Measurements from ENCODE around the gene F7. TPM values are rescaled to one million over a fixed set of nuclear protein-coding genes. Genes with fewer than 3 reads are reported as not detected.

The F7 gene
- total RNA-seq, 1 experiment from 2014 or later: not detected

DNA sequence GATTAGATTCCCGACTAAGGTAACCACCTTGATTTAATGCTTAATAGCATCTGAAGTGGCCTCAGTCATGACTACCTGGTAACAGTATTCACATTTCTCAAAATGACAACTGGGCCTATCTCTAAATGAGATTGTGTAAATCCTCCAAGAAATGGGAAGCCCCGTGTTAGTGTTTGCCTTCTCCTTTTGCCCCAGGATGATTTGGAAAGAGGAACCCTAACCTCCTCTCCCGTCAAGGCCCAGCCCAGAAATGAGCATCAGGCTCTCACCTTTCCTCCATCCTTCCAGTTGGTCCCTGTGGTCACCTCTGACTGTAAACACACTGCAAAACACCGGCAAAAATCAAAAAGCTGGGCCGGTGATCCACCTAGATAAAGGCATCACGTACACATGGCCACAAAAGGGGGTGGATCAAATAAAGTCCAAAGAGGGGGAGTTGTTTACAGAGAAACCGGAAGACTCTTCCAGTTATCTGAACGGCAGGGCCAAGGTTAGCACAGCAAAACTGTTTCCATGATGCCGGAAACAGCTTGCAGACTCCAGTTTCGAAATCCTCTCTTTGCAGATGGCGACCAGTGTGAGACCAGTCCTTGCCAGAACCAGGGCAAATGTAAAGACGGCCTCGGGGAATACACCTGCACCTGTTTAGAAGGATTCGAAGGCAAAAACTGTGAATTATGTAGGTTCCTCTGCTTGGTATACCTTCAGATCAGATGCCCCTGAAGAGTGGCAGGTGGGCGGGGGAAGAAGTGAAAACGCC lies 33.4 kb downstream of the F7 start:
- intact Hi-C loops (cut with micrococcal nuclease): no loop called here
- CTCF ChIA-PET: no interaction called here

DNA sequence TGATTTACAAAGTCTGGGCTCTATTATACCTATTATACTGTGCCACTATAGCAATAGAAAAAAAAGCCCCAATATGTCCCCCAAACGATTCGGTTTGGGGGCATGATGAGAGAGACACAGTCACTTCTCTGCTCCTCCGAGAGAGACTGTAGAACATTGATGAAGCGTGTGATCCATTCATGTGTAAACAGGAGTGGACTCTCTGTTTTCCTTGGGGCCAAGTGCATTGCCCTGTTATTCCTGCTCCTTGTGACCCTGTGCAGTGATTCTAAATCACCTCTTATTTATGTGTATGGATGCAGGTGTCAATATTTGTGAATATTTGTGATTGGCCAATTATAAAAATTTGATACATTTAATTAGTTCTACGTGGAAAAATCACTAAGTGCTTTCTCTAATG lies 34.0 kb downstream of the F7 start:
- BruUV-seq (replicated peaks): no TSS peak
- H3K36me3 ChIP-seq (ENCODE audit: low read depth, low read length): no peaks in the 10 kb centered on the region
- no peak overlapping the region for H3K27ac ChIP-seq (ENCODE audit: low read length)
- no peaks in the 10 kb centered on the region for H3F3A ChIP-seq (ENCODE audit: low read length, unreplicated experiment)
- H3K9ac ChIP-seq (ENCODE audit: low read length): no peak overlapping the region
- 0 out of 2 replicates have a peak, but pooled peaks cover 11% of the 10 kb centered on the region for H3K27me3 ChIP-seq (ENCODE audit: low read length)
- H3K9me2 ChIP-seq (replicated peaks; ENCODE audit: low read length): no peaks in the 10 kb centered on the region
- ChIA-PET CTCF (no interaction called here), POLR2A (ENCODE audit: unreplicated experiment) (no interaction called here)
- no peaks in the 10 kb centered on the region for H3K79me2 ChIP-seq (ENCODE audit: low read length)
- intact Hi-C loops (cut with micrococcal nuclease): no loop called here
- no peak overlapping the region for H3K4me2 ChIP-seq (ENCODE audit: low read length)
- ATAC-seq: no peak
- no peaks in the 10 kb centered on the region for H4K20me1 ChIP-seq (ENCODE audit: low read length)
- H3K4me3 ChIP-seq (ENCODE audit: low read length): no peak overlapping the region
- H2AFZ ChIP-seq (ENCODE audit: low read length): no peak overlapping the region
- TF ChIP-seq, protein P1, sequence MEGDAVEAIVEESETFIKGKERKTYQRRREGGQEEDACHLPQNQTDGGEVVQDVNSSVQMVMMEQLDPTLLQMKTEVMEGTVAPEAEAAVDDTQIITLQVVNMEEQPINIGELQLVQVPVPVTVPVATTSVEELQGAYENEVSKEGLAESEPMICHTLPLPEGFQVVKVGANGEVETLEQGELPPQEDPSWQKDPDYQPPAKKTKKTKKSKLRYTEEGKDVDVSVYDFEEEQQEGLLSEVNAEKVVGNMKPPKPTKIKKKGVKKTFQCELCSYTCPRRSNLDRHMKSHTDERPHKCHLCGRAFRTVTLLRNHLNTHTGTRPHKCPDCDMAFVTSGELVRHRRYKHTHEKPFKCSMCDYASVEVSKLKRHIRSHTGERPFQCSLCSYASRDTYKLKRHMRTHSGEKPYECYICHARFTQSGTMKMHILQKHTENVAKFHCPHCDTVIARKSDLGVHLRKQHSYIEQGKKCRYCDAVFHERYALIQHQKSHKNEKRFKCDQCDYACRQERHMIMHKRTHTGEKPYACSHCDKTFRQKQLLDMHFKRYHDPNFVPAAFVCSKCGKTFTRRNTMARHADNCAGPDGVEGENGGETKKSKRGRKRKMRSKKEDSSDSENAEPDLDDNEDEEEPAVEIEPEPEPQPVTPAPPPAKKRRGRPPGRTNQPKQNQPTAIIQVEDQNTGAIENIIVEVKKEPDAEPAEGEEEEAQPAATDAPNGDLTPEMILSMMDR (conservative IDR thresholded peaks at IDR 0.05; ENCODE audit: low read depth, low read length): no peak
- no peak for TF ChIP-seq EZH2phosphoT487 (IDR thresholded peaks at IDR 0.05; ENCODE audit: borderline replicate concordance, low read length)
- no peak for TF ChIP-seq EZH2 (IDR thresholded peaks at IDR 0.05; ENCODE audit: low read length, unreplicated experiment)
- no peaks in the 10 kb centered on the region for H3K4me1 ChIP-seq (ENCODE audit: insufficient read depth, low read length)
- no peaks in the 10 kb centered on the region for H3K9me3 ChIP-seq (ENCODE audit: low read length)
- DNase-seq: no peak

More for the DNA sequence above, 33.4 kb downstream of the F7 start:
- no peak for ATAC-seq
- no peak overlapping the region for H3K4me3 ChIP-seq (ENCODE audit: low read length)
- no peak overlapping the region for H3K27ac ChIP-seq (ENCODE audit: low read length)
- no peaks in the 10 kb centered on the region for H3K9me3 ChIP-seq (ENCODE audit: low read length)
- POLR2A ChIA-PET (ENCODE audit: unreplicated experiment): no interaction called here
- H3K4me2 ChIP-seq (ENCODE audit: low read length): no peak overlapping the region
- no peaks in the 10 kb centered on the region for H3K9me2 ChIP-seq (replicated peaks; ENCODE audit: low read length)
- H2AFZ ChIP-seq (ENCODE audit: low read length): no peak overlapping the region
- BruUV-seq (replicated peaks): no TSS peak
- H3K27me3 ChIP-seq (ENCODE audit: low read length): peaks cover 14% of the 10 kb centered on the region
- H3K36me3 ChIP-seq (ENCODE audit: low read depth, low read length): no peaks in the 10 kb centered on the region
- TF ChIP-seq EZH2phosphoT487 (IDR thresholded peaks at IDR 0.05; ENCODE audit: borderline replicate concordance, low read length): no peak
- TF ChIP-seq, protein P1 (conservative IDR thresholded peaks at IDR 0.05; ENCODE audit: low read depth, low read length): no peak
- no peak for TF ChIP-seq EZH2 (IDR thresholded peaks at IDR 0.05; ENCODE audit: low read length, unreplicated experiment)
- no peak overlapping the region for H3K9ac ChIP-seq (ENCODE audit: low read length)
- DNase-seq: no peak
- no peaks in the 10 kb centered on the region for H3F3A ChIP-seq (ENCODE audit: low read length, unreplicated experiment)
- H3K79me2 ChIP-seq (ENCODE audit: low read length): no peaks in the 10 kb centered on the region
- no peaks in the 10 kb centered on the region for H3K4me1 ChIP-seq (ENCODE audit: insufficient read depth, low read length)
- H4K20me1 ChIP-seq (ENCODE audit: low read length): no peaks in the 10 kb centered on the region

Data from PC-3 (cell line).